GM18499 (cell line): ENCODE results near the gene NOL12.
"Not testable (repeated sequence)": the region's sequence is repeated elsewhere in the genome, so short reads cannot be mapped to it uniquely, and the experiment has no call there.

Experiments used
- ATAC-seq: cut with Tn5 transposase; IDR thresholded peaks from one replicate; pipeline ENCODE4 v1.9.1; 2021; ENCODE audit warnings: moderate number of reproducible peaks; ENCODE audit not compliant: insufficient read depth, unreplicated experiment

NOL12 gene

GRCh38 chr22:37710675-37711074 is 24.5 kb downstream of the NOL12 start:
- no peak for ATAC-seq

GRCh38 chr22:37711490-37711889 is 25.3 kb downstream of the NOL12 start:
- no peak for ATAC-seq

- no peak for ATAC-seq
Observed at GRCh38 chr22:37713761-37714160, 27.6 kb downstream of the NOL12 start.

GRCh38 chr22:37714634-37715033 is 28.5 kb downstream of the NOL12 start:
- no peak for ATAC-seq

- no peak for ATAC-seq
Observed at GRCh38 chr22:37715760-37716159, 29.6 kb downstream of the NOL12 start.

GRCh38 chr22:37716708-37717107 is 30.6 kb downstream of the NOL12 start:
- no peak for ATAC-seq

GRCh38 chr22:37717235-37717634 is 31.1 kb downstream of the NOL12 start:
- not testable (repeated sequence) for ATAC-seq

GRCh38 chr22:37717746-37718305 is 31.7 kb downstream of the NOL12 start:
- ATAC-seq, result not testable (repeated sequence)

- ATAC-seq, result no peak
Observed at GRCh38 chr22:37725551-37726240, 39.6 kb downstream of the NOL12 start.

GRCh38 chr22:37726241-37726887 is 40.2 kb downstream of the NOL12 start:
- no peak for ATAC-seq

- ATAC-seq, result no peak
Observed at GRCh38 chr22:37728620-37729019, 42.5 kb downstream of the NOL12 start.

- ATAC-seq, result no peak
Observed at GRCh38 chr22:37731804-37732471, 45.8 kb downstream of the NOL12 start.

GRCh38 chr22:37732699-37733607 is 46.8 kb downstream of the NOL12 start:
- no peak for ATAC-seq

- ATAC-seq, result no peak
Observed at GRCh38 chr22:37733625-37734401, 47.7 kb downstream of the NOL12 start.

GRCh38 chr22:37734402-37734700 is 48.2 kb downstream of the NOL12 start:
- no peak for ATAC-seq

GRCh38 chr22:37734964-37735451 is 48.9 kb downstream of the NOL12 start:
- no peak for ATAC-seq

GRCh38 chr22:37739035-37739434 is 52.9 kb downstream of the NOL12 start:
- no peak for ATAC-seq

- ATAC-seq, result no peak
Observed at GRCh38 chr22:37739611-37740049, 53.5 kb downstream of the NOL12 start.
